ENCODE data around the gene LCE1A. TPM values are rescaled to one million over a fixed set of nuclear protein-coding genes. Genes with fewer than 3 reads are reported as not detected.

LCE1A gene
- not detected in 2 replicates for total RNA-seq (ENCODE audit: low replicate concordance)

- no peak within 1 kb of the TSS for H3K27ac ChIP-seq
- H3F3A ChIP-seq (ENCODE audit: low read depth), result no peaks in the 10 kb centered on the region
- no peaks in the 10 kb centered on the region for H3K79me2 ChIP-seq (ENCODE audit: low read depth)
- Mint-ChIP-seq H3K27ac (no peak within 1 kb of the TSS), H3K27me3 (ENCODE audit: insufficient read depth, low read depth) (no peaks in the 10 kb centered on the region), H3K4me1 (no peaks in the 10 kb centered on the region), H3K36me3 (no peaks in the 10 kb centered on the region), H3K4me3 (no peak within 1 kb of the TSS), H3K9me3 (peaks cover 12% of the 10 kb centered on the region)
- H3K4me3 ChIP-seq, result no peak within 1 kb of the TSS
- H3K9me3 ChIP-seq (ENCODE audit: low read depth), result peaks cover 17% of the 10 kb centered on the region
- DNase-seq (ENCODE audit: low spot score), result no peak
- TF ChIP-seq CTCF (IDR thresholded peaks at IDR 0.05), result no peak
- no peak for TF ChIP-seq EZH2phosphoT487 (IDR thresholded peaks at IDR 0.05)
- no peak for TF ChIP-seq EZH2 (IDR thresholded peaks at IDR 0.05)
- no peaks in the 10 kb centered on the region for H3K27me3 ChIP-seq
- H4K20me1 ChIP-seq (ENCODE audit: low read depth), result no peaks in the 10 kb centered on the region
- H3K4me2 ChIP-seq, result no peak within 1 kb of the TSS
- H3K9ac ChIP-seq, result no peak within 1 kb of the TSS
- H3K36me3 ChIP-seq, result no peaks in the 10 kb centered on the region
- H3K4me1 ChIP-seq, result no peaks in the 10 kb centered on the region
- no peak within 1 kb of the TSS for H2AFZ ChIP-seq (replicated peaks)
Observed at GRCh38 chr1:152827173-152827572, at the start of gene LCE1A. Gene LCE1A, plus strand, starts transcription at chr1:152827473. Its CDS starts 0 bp downstream, at chr1:152827473.

GRCh38 chr1:152777510-152778137 is 49.6 kb upstream of the LCE1A start:
- Histone ChIP-seq H3K36me3 (peaks cover 3% of the 10 kb centered on the region), H2AFZ (replicated peaks) (no peak overlapping the region), H3K79me2 (ENCODE audit: low read depth) (no peaks in the 10 kb centered on the region), H3K27me3 (no peaks in the 10 kb centered on the region), H3K4me3 (no peak overlapping the region), H3K27ac (no peak overlapping the region), H3K9ac (no peak overlapping the region), H3K4me1 (no peaks in the 10 kb centered on the region), H3K9me3 (ENCODE audit: low read depth) (peaks cover 31% of the 10 kb centered on the region), H4K20me1 (ENCODE audit: low read depth) (no peaks in the 10 kb centered on the region), H3K4me2 (no peak overlapping the region), H3F3A (ENCODE audit: low read depth) (no peaks in the 10 kb centered on the region)
- TF ChIP-seq EZH2 (IDR thresholded peaks at IDR 0.05) (no peak), CTCF (IDR thresholded peaks at IDR 0.05) (no peak), EZH2phosphoT487 (IDR thresholded peaks at IDR 0.05) (no peak)
- no peak overlapping the region for H3K27ac Mint-ChIP-seq
- no peaks in the 10 kb centered on the region for H3K4me1 Mint-ChIP-seq
- H3K27me3 Mint-ChIP-seq (ENCODE audit: insufficient read depth, low read depth), result peaks cover 5% of the 10 kb centered on the region
- no peak overlapping the region for H3K4me3 Mint-ChIP-seq
- no peak for DNase-seq (ENCODE audit: low spot score)
- no peaks in the 10 kb centered on the region for H3K36me3 Mint-ChIP-seq
- peaks cover 33% of the 10 kb centered on the region for H3K9me3 Mint-ChIP-seq

GRCh38 chr1:152783095-152783494 is 44.2 kb upstream of the LCE1A start:
- H4K20me1 ChIP-seq (ENCODE audit: low read depth), result no peaks in the 10 kb centered on the region
- H3K9me3 Mint-ChIP-seq, result peaks cover 26% of the 10 kb centered on the region

More at GRCh38 chr1:152783095-152783494, 44.2 kb upstream of the LCE1A start:
- Mint-ChIP-seq H3K4me3 (no peak overlapping the region), H3K4me1 (no peaks in the 10 kb centered on the region), H3K27ac (no peak overlapping the region), H3K27me3 (ENCODE audit: insufficient read depth, low read depth) (peaks cover 3% of the 10 kb centered on the region), H3K36me3 (no peaks in the 10 kb centered on the region)
- H3K9me3 ChIP-seq (ENCODE audit: low read depth), result peaks cover 29% of the 10 kb centered on the region
- no peak overlapping the region for H3K4me2 ChIP-seq
- no peaks in the 10 kb centered on the region for H3K4me1 ChIP-seq
- peaks cover 3% of the 10 kb centered on the region for H3K36me3 ChIP-seq
- H3F3A ChIP-seq (ENCODE audit: low read depth), result no peaks in the 10 kb centered on the region
- no peak overlapping the region for H2AFZ ChIP-seq (replicated peaks)
- no peaks in the 10 kb centered on the region for H3K79me2 ChIP-seq (ENCODE audit: low read depth)
- TF ChIP-seq EZH2 (IDR thresholded peaks at IDR 0.05), result no peak
- TF ChIP-seq CTCF (IDR thresholded peaks at IDR 0.05), result no peak
- TF ChIP-seq EZH2phosphoT487 (IDR thresholded peaks at IDR 0.05), result no peak
- H3K4me3 ChIP-seq, result no peak overlapping the region
- no peaks in the 10 kb centered on the region for H3K27me3 ChIP-seq
- H3K9ac ChIP-seq, result no peak overlapping the region
- H3K27ac ChIP-seq, result no peak overlapping the region
- no peak for DNase-seq (ENCODE audit: low spot score)

All from neural progenitor cell (in vitro differentiated cells).